ENCODE measurements around the gene ZC3H12C.

Gene ZC3H12C

DNA sequence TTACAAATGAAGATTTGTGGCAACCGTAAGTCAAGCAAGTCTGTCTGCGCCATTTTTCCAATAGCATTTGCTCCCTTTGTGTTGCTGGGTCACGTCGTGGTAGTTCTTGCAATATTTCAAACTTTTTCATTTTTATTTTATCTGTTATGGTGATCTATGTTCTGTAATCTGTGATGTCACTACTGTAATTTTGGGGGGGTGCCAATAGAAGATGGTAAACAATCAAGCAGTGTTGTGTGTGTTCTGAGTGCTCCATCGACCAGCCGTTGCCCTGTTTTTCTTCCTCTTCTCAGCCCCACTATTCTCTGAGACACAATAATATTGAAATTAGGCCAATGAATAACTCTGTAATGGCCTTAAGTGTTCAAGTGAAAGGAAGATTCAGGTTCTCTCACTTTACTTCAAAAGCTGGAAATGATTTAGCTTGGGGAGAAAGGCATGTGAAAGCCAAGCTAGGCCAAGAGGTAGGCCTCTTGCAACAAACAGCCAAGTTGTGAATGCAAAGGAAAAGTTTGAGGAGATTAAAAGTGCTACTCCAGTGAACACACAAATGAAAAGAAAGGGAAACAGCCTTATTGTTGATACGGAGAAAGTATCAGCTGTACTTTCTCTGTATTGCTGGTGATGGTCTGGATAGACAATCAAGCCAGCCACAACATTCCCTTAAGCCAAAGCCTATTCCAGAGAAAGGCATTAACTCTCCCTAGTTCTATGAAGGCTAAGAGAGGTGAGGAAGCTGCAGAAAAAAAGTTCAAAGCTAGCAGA is 7.5 kb downstream of the ZC3H12C start:
- no peak for DNase-seq

GRCh38 chr11:110106713-110107274 is 13.6 kb downstream of the ZC3H12C start:
- DNase-seq: no peak

GRCh38 chr11:110110854-110111253 is 17.7 kb downstream of the ZC3H12C start:
- DNase-seq: no peak

- DNase-seq: no peak
Observed at GRCh38 chr11:110112457-110112856, 19.3 kb downstream of the ZC3H12C start.

GRCh38 chr11:110113505-110113904 is 20.3 kb downstream of the ZC3H12C start:
- no peak for DNase-seq

- no peak for DNase-seq
Observed at GRCh38 chr11:110113973-110114372, 20.8 kb downstream of the ZC3H12C start.

DNA sequence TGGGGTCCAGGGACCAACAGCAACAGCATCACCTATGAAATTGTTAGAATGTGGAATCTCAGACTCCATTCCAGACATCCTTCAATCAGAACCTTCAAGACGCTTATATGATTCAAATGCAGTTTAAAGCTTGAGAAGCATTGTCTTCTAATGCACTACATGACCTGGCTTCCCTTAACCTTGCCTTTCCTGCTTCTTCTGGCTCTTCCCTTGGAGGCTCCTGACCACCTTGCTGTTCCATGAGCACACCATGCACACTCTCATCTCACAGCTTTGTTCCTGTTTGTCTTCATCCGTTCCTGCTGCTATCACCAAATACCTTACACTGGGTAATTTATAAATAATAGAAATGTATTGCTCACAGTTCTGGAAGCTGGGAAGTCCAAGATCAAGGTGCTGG is 26.1 kb downstream of the ZC3H12C start:
- DNase-seq: no peak

- DNase-seq: no peak
Observed at GRCh38 chr11:110121204-110121603, 28.0 kb downstream of the ZC3H12C start.

DNA sequence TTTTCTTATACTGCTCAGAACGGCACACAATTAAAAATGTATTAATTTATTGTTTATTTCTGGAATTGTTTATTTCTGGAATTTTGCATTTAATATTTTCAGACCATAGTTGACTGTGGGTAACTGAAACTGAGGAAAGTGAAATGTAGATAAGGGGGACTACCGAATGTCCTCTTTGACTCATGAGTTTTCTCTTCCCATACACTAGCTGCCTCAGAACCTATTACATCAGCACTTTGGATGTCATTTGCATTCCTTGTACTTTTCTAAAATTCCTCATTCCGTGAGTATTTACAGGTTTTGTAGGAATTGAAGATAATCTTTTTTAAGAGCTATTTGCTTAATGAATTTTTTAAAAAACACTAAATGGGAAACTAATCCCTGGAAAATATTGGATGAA is 29.8 kb downstream of the ZC3H12C start:
- no peak for DNase-seq

- no peak for DNase-seq
Observed at GRCh38 chr11:110124605-110125004, 31.4 kb downstream of the ZC3H12C start.

DNA sequence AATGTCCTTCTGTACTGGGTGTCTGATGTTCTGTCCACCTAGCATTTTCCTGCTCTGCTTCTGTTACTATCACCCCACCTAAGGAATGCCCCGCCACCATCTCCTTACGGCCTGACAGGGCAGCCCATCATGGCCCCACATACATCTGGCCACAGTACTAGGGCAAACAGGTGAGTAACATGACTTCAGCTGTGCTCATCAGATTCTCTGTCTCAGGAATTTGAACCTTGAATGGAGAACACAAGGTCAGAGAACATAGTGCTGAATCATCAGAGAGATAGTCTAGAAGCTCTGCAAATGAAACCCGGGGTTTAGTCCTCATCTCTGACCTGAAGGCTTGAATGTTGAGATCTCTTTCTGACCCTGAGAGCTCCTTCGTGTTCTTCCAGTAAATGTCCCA is 32.4 kb downstream of the ZC3H12C start:
- no peak for DNase-seq

DNA sequence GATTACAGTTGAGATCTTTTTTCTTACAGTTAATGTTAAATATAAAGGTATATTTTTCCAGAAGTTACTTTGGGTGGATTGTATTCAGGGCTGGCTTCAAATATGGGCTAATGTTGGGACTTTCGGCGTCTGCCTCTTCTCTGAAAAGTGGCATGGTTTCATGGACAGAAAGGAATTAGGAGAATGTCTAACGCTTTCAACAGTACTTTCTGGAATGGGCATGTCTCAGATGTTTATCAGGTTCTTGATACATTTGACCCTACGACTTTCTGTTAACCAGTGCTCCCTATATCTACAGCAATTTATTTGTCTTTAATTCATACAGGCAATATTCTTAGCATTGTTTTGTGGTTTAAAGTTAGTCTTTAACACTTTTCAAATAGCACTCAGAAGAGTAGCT is 33.7 kb downstream of the ZC3H12C start:
- no peak for DNase-seq

GRCh38 chr11:110128161-110128560 is 35.0 kb downstream of the ZC3H12C start:
- DNase-seq: no peak

GRCh38 chr11:110130642-110131238 is 37.5 kb downstream of the ZC3H12C start:
- DNase-seq: no peak

DNA sequence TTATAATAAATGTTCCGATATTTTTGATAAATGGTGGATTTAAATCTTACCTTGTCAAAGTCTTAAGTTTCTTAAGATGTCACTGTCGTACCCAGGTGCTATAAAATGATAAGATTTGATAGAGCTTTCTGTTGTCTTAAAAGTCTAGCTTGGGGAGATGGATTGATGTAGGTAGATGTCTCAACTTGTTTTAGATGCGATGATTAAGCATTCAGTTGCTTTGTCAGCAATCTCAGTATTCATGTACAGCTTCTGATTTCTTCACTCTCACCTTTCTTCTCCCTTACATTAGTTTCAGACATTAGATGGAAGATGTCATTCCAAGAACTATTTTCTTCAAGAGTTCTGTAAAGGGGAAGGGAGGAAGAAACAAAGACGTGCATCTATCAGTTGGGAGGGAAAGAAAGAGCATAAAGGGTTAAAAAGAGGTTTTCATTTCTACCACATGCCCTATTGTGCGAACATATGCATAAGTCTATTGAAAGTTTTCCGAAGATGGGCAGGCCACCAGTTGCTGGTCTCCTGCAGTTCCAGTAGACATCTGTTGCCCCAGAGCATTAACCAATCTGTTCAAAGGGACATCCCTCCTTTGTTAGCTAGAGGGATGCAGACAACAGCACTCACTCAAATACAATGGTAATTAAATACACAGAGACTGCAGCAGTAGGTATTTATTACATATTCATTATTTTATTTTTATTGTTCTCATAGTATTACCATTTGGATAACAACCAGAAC is 38.4 kb downstream of the ZC3H12C start:
- DNase-seq: no peak

- no peak for DNase-seq
Observed at GRCh38 chr11:110133160-110133559, 40.0 kb downstream of the ZC3H12C start.

DNA sequence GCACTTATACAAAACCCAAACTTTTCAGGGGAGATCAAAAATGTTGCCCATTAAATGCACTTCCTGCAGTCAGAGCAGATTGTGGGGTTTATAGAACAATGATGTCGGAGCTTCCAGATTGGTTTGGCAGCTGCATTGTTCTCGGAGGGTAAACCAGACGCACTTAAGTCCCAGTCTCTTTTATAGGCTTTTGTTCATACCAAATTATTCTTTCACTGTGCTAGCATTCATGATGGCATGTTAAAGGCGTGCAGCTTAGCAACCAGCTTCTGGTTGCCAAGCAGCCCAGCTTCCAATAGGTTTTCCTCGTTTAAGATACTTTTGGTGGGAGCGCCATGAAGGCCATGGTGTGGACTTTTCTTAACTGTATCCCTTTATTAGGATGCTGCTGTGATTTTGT is 40.9 kb downstream of the ZC3H12C start:
- DNase-seq: no peak

DNA sequence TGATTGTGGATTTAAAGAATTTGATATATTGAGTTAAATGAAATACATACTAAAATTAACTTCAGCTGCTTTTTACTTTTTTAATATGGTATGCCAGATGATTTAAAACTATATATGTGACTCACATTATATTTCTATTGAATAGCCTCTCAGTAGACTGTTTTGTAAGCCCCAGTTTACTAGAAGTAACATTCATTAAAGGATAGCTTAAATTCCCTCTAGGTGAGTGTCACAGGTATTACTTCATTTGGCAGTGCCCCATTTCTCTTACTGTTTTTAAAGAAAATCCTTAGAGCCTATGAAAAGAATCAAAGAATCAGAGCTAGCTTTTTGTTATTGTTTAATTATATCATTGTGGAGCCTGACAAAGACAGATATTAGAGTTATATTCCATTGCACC is 48.6 kb downstream of the ZC3H12C start:
- no peak for DNase-seq

- no peak for DNase-seq
Observed at GRCh38 chr11:110147962-110148709, 54.9 kb downstream of the ZC3H12C start.

GRCh38 chr11:110148775-110149744 is 55.9 kb downstream of the ZC3H12C start:
- no peak for DNase-seq

- DNase-seq: no peak
Observed at GRCh38 chr11:110152199-110152598, 59.0 kb downstream of the ZC3H12C start.

- DNase-seq: no peak
Observed at GRCh38 chr11:110153474-110153873, 60.3 kb downstream of the ZC3H12C start.
